OCI-M1 (cell line): ENCODE data around the gene PLEKHG2.

ENCODE experiments used
- DNase-seq: peaks from one replicate; lab custom pipeline; 2025; lab: John Stamatoyannopoulos, UW

The PLEKHG2 gene

DNA sequence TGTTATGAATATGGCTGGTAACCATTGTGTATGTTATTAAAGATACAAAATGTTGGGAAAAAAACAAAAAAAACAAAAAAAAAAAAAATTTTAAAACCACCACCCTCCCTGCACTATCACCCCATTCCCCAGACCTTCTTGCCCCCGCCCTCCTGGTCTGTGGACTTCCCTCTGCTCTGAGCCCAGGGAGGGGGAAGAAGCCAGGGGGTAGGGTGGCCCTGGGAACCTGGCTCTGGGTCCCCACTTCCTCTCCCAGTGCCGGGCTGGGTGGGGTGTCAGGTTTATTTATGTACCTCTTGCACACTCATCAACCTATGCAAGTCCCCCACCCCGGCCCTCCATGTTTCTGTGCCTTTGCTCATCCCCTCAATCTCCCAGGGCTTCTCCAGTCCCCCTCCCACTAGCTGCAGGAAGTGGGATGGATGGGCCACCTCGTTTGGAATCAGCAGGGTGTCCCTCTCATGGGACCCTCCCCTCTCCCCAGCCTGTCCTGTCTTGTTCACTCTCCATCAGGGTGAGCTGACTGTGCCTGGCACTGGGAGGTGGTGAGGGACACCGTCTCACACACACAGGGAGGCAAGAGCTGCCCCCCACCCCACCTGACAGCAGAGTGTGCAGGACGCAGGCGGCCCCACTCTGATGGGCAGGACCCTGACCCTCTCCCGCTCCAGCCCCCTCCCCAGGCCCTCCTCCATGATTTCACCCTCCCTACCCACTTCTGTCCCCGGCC is 27.5 kb upstream of the PLEKHG2 start:
- no peak for DNase-seq

DNA sequence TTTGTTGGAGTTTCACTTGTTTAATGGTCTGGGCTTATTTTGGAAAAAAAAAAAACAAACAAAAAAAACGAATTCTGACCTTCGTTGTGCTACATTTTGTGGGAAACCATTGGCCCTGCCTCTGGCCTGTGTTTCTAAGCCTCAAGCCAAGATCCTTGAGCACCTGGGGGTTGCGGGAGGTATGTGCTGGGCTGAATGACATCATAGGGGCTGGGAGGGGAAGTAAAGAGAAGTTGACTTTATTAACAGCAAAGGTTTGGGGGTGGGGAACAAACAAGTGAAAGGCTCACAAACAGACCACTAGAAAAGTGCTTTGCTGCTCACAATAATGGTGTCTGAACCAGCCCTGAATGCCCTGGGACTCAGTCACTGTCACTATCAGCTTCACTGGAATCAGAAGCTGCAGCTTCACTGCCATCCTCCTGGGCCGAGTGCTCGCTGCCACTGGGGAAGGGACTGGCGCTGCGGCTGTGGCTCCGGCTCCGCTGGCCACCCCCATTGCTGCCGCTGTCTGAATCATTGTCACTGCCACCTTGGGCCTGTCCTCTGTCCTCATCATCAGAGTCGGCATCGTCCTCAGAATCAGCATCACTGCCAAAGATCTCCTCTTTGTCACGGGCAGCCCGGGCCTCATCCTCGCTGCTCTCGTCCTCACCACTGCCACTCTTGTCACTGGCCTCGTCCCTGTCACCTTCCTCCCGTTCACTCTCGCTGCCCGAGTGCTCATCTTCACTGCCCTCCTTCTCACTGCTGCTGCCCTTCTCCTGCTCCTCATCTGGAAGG is 26.6 kb upstream of the PLEKHG2 start:
- DNase-seq, result no peak

DNA sequence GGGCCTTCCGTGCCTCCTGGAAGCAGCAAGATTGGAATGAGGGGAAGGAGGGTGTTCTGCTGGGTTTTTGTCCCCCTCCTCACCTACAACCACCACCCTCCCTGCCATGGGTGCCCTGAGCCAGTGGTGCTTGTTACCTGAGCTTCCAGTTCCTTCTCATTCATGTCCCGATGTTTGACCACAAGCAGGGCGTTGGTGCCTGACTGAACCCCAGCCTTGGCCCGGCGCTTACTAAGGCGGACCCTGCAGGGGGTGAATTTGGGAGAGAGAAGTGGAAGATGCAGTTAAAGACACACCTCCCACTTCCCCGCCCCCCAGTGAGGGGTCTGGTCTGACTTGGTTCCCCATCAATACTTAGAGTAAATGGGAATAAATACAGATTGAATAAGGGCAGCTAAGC is 25.9 kb upstream of the PLEKHG2 start:
- no peak for DNase-seq

DNA sequence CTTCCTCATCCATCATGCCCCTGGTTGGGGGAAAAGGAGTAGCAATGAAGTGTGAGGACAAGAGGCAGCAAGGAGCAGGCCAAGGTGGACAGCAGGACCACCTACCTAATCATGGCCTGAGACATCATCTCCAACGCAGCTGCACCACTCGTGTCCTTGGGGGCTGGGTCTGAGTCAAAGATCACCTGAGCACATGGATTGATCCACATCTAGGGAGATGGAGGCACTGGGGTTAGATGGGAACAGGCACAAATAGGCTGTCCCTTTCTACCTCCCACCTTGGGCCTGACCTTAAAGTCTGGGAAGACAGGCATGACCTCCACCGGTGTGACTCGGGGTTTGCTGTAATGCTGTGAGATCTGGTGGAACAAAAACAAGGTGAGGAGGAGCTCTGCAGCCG is 23.8 kb upstream of the PLEKHG2 start:
- no peak for DNase-seq

DNA sequence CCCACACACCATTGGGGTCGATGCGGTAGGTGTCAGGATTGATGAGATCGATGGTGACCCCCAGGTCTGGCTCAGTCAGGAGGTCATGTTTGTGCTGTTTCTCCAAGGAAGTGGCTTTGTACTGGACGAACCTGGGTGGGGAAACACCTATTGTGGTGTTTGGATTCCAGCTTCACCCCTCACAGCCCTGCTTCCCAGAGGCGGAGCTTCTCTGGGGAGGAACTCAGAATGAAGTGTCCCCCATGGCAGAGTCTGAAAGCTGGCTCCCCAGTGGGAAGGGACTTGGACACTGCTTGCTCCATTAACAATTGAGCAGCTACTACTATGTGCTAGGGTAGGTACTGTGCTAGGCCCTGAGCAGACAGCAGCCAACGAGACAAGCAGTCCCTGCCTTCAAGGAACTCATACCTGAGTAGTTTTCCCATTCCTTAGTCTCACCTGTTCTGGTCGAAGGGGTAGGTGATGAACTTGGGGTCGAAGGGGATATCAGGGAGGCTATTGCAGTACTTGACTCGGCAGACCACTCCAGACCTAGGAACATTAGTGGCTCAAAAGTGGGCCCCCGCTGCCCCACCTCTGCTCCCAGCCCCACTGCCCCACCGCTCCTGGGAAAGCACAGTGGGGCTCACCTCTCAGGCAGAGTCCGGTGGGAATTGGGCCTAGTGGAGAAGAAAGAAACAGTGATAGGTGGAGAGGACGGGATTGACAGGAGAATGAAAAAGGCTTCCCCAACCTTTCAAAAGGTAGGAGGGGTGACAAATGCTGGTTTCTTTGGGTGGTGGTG is 22.6 kb upstream of the PLEKHG2 start:
- DNase-seq, result no peak

DNA sequence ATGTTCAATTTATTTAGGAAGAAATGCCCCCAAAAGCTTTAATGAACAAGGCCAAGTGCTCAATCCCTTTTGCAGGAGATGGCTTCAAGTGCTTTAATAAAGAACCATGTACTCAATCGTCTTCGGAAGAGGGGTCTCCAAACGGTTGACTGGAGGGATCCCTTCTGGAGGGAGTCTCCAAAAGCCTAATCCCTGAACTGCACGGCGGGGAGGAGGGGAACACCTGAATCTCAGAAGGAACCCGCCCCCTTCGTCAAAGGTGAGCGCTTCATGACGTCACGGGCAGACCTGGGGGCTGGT is 22.1 kb upstream of the PLEKHG2 start:
- no peak for DNase-seq

DNA sequence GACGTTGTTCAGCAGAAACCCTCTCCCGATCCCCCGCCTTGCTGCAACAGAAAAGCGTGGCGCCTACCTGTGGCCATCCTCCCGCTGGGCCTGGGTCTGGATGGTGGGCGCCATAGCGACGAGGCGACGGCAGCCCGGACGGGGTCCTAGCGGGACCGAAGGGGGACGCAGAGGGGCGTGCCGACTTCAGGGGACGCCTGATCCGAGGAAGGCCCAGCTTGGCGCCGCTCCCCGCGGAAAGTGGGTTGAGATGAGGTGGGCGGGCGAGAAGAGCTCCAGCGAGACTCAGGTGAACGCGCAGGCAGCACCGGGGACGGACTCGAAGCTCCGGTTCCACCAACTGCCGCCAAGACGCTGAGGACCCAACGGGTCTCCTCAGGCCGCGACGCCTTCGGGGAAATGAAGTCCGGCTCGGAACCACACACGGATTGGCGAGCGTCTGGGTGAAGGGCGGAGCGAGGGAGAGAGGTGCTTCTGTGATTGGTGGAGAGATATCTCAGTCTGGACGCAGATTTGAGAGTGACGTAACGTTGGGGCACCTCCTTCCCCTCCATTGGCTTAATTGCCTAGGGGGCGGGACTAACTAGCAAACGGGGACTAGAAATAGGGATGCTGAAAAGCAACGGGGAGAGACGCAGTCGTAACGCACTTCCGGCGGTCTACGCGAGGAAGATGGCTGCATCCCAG is 21.6 kb upstream of the PLEKHG2 start, which contains the start of the genes MED29 and PAF1:
Gene MED29, plus strand, starts transcription at position 628 of the 687 bp plus-strand sequence. Its CDS starts 45 bp downstream, at position 673.
Gene PAF1, minus strand, starts transcription at position 356 of the 687 bp plus-strand sequence. Its CDS starts 242 bp downstream, at position 114.
- DNase-seq, result peak; percentile 100

DNA sequence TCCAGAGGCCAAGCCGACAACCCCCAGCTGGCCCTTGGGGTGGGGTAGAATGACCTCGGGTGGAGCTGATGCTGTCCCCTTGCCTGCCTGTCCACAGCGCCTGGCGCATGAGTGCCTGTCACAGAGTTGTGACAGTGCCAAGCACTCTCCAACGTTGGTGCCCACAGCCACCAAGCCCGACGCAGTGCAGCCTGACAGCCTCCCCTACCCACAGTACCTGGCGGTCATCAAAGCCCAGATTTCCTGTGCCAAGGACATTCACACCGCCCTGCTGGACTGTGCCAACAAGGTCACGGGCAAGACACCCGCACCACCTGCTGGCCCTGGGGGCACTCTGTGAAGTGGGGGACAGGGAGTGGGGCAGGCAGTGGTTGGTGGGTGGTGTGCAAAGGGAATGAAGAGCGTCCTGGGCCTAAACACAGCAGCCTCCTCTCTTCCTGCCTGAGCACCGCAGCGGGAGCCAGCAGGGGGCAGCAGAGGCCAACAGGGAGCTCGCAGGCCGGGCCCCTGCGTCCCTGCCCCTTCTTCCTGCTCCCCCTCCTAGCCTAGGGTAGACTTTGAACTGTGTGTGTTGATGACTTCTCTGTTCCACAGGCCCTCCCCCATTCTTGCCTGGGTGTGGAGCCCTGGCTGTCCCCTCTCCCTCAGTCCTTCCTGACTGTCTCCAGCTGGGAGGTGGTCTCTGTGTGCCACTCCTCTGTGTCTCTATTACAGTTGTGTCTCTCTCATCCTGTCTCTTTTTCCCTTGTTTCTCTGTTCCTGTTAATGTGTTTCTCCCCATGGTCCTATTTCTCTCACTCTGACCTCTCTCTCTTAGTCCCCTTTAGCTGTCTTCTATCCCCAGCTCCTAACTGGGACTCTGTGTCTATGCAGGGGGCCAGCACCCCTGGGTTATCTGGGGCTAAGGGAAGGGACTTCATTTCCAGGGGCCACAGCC is 14.8 kb upstream of the PLEKHG2 start:
- peak; percentile 93 for DNase-seq

DNA sequence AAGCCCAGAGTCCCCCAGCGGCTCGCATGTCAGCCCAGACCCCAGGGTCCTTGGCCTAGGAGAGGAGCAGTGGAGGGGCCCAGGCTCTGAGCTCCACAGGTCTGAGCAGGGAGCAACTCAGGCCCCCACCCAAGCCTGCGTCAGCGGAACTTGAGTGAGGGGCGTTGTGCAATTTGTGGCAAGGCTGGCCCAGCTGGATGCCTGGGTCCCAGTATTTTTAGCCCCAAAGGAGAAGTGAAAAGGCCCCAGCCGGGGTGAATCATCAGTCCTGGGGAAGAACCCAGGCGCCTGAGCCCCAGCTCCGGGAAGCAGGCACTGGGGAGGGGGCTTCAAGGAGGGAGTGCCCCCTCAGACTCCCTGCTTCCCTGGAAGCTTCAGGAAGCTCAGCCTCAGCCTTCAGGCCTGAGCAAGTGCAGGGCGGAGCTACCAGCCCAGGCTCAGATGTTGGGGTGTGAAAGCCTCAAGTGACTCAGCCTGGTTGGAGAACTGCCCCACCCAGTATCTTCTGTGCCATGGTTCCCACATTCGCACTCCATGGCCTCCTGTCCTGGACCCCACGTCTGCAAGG is 14.1 kb upstream of the PLEKHG2 start:
- peak; percentile 6 for DNase-seq

DNA sequence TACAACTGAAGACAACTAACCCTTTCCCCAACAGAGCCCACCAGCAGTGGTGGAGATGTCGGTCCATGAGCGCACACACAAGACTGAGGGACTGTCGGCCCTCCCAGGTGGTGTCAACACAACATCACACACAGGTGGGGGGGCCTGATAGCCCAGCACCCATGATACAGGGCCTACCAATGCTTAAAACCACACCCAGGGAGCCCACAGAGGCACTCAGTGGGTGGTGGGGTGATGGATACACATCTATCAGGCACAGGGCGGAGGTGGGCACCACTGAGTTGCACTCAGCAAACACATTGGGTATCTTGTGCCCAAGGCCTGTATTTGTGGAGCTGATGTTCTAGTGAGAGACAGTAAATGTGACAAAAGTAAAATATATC is 12.8 kb upstream of the PLEKHG2 start:
- no peak for DNase-seq

DNA sequence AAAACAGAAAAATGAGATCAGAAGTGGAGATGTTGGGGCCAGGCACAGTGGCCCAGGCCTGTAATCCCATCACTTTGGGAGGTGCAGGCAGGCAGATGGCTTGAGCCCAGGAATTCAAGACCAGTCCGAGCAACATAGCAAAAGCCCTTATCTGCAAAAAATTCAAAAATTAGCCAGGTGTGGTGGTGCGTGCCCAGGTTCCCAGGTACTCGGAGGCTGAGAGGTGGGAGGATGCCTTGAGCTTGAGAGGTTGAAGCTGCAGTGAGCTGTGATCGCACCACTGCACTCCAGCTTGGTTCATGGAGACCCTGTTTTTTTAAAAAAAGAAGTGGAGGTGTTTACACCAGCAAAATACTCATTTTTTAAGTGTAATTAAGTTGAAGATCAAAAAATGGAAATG is 12.4 kb upstream of the PLEKHG2 start:
- DNase-seq, result no peak

DNA sequence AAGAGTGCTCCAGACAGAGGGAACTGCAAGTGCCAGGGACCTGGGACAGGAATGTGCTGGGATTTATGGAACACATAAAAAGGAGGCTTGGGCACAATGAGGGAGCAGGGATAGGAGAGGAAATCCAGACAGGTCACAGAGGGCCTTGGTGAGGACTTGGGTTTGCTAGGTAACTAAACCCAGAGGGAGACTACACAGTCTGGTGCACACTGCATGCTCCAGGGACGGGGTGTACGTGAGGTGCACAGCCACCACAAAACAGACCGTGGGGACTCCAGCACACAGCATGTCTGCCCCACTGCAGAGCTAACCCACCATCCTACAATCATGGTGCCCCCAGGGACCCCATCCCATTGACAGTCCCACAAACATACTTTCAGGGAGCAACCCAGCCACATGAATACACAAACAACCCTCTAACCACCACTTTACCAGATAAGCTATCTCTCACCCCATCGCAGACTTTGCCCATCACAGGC is 11.4 kb upstream of the PLEKHG2 start:
- peak; percentile 64 for DNase-seq

DNA sequence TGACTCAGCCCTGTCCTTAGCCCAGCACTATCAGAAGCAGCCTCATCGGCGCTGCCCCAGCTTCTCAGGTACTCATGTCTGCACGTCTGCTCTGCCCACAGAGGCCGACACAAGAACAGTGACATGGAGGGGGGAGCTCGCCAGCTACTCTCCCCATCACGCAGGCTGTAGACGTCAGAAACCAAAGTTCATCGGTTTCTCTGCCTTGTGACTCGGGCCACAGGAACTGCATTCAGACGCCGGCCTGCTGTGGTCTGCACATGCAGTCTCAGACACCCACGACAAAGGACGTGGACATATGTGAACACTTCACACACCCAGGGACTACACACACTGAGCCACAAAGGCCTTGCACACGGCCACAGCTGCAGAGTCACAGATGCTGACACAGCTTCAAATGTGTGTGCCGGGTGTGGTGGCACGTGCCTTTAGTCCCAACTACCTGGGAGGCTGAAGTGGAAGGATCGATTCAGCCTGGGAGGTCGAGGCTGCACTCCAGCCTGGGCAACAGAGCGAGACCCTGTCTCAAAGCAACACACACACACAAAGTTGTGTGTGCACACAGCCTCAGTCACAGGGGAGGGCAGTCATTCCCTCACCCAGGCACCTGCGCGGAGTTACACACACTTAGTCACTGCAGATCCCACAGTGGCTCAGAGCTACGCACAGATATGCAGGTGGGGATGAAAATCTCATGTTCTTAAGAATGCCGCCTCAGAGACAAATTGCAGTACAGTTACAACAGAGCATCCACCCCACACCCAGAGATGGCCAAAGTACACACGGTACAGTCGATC is 10.7 kb upstream of the PLEKHG2 start:
- peak; percentile 74 for DNase-seq

DNA sequence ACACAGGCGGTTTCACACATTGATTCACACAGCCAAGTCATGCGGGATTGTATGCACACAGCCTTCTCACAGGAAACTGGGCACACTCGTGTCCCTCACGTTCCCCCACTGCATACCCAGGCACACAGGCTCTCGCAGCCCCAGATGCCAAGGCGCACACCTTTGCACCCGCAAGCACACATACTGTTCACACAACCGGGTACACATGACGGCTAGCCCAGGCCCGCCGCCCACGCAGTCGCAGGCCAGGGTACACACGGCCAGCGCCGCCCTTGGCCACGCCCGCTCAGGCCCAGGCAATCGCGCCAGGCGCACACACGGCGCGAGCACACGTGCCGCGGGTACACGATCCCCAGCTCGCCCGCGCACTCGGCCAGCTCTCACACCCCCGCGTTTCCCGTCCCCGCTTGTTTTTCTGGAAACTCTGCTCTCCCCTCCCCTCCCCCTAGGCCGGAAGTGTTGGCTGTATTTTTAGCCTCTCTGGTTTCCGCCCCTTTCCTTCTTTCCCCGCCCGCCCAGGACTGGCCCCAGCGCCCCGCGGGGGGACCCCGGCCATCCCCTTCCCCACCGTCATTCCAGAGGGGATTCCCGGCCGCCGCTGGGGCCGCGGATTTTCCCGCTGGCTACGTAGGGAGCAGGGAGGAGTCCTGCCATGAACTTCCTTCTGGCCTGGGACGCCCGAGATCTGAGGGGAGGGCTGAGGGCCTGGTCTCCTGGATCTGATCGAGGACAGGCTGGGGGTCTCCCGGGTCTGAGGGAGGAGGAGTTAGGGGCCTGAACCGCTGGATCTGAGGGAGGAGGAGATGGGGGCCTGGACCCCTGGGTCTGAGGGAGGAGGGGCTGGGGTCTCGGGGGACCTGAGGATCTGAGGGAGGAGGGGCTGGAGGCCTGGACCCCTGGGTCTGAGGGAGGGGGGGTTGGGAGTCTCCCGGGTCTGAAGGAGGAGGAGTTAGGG is 9.8 kb upstream of the PLEKHG2 start:
- DNase-seq, result peak; percentile 91

DNA sequence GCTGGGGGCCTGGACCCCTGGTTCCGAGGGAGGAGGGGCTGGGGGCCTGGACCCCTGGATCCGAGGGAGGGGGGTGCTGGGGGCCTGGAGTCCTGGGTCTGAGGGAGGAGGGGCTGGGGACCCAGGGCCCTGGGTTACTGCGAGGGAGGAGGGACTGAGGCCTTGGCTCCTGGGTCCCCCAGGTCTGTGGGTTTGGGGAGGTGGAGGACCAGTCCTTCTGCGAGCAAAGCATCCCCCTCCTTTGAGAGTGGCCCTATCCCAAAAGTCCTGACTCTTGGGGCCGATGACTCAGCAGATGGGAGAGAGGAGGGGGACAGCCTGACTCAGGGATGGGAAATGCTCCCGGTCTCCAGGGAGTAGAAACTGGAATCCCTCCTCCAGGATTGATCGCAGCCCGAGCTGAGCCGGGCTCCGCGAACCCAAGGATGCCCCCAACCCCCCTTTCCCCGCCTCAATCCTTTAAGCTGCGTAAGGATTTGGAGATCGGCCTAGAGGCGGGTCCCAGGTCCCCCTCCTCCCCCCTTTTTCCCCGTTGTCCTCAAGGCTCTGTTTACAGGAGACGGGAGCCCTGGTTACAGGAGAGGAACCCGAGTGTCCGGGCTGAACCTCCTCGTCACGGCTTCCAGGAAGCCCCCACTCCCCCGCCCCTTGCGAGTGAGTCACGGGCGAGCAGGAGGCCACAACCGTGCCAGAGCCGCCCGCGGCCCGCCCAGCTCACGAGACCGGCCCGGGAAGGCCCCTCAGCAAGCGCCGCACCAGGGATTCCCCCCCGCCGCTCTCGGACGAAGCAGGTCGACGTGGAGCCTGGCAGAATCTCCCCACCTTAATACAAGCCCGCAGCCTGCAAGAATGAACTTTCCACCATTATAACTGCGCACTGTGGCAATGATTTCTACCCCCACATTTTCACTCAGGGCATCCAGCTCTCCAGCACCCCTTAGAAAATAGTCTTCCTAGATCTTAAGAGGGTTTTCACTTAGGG is 8.8 kb upstream of the PLEKHG2 start:
- peak; percentile 94 for DNase-seq

DNA sequence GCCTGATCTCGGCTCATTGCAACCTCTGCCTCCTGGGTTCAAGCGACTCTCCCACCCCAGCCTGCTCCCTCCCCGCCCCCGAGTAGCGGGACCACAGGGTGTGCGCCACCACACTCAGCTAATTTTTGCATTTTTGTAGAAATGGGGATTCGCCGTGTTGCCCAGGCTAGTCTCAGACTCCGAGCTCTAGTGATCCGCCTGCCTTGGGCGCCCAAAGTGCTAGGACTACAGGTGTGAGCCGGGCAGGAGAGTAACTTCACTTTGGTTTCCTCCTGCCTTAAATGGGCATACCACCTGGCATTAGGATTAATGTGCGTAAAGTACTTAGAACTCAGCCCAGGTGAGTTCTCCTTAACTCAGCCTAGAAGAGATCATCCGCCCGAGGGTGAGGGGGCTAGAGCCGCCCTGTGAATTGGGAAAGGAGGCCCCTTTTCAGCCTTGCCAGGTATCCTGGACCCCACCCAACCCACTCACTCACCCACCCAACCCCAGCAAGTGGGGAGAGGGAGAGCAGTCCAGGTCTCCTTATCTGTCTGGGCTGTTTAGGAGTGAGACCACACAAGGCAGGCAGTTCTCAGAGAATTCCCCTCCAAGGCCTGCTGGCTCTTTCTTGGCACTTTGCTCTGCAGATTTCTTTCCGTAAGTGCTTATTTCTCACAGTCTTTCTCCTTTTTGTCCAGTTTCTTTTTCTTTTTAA is 7.1 kb upstream of the PLEKHG2 start:
- DNase-seq, result peak; percentile 38
